ENCODE results near the gene CIRBP.
A peak's percentile ranks its signal among the peaks of the same experiment; 100 is the strongest.

CIRBP gene

GRCh38 chr19:1268226-1269064 lies 687 bp upstream of the CIRBP start:
- DNase-seq, result no peak
- TF ChIP-seq POLR2A (IDR thresholded peaks at IDR 0.05; ENCODE audit: low read length), result no peak
- TF ChIP-seq GATA1 (IDR thresholded peaks at IDR 0.05; ENCODE audit: low read depth, low read length), result no peak

GRCh38 chr19:1269478-1270212 lies 513 bp downstream of the CIRBP start:
- peak; percentile 91 for TF ChIP-seq POLR2A (IDR thresholded peaks at IDR 0.05; ENCODE audit: low read length)
- no peak for TF ChIP-seq GATA1 (IDR thresholded peaks at IDR 0.05; ENCODE audit: low read depth, low read length)

GRCh38 chr19:1270213-1270853 lies 1.2 kb downstream of the CIRBP start:
- DNase-seq, result peak; percentile 66 to 68
- TF ChIP-seq GATA1 (IDR thresholded peaks at IDR 0.05; ENCODE audit: low read depth, low read length), result no peak

More at GRCh38 chr19:1269478-1270212, 513 bp downstream of the CIRBP start:
- DNase-seq, result peak; percentile 91 to 95

- DNase-seq, result no peak
- TF ChIP-seq GATA1 (IDR thresholded peaks at IDR 0.05; ENCODE audit: low read depth, low read length) (no peak), POLR2A (IDR thresholded peaks at IDR 0.05; ENCODE audit: low read length) (no peak)
Observed at GRCh38 chr19:1270854-1271527, 1.9 kb downstream of the CIRBP start.

- TF ChIP-seq POLR2A (IDR thresholded peaks at IDR 0.05; ENCODE audit: low read length) (no peak), GATA1 (IDR thresholded peaks at IDR 0.05; ENCODE audit: low read depth, low read length) (no peak)
- DNase-seq, result no peak
Observed at GRCh38 chr19:1271528-1272422, 2.6 kb downstream of the CIRBP start.

GRCh38 chr19:1272423-1273262 lies 3.5 kb downstream of the CIRBP start:
- TF ChIP-seq GATA1 (IDR thresholded peaks at IDR 0.05; ENCODE audit: low read depth, low read length), result no peak
- no peak for TF ChIP-seq POLR2A (IDR thresholded peaks at IDR 0.05; ENCODE audit: low read length)
- DNase-seq, result no peak

GRCh38 chr19:1273263-1274041 lies 4.3 kb downstream of the CIRBP start:
- DNase-seq, result no peak
- no peak for TF ChIP-seq GATA1 (IDR thresholded peaks at IDR 0.05; ENCODE audit: low read depth, low read length)
- no peak for TF ChIP-seq POLR2A (IDR thresholded peaks at IDR 0.05; ENCODE audit: low read length)

GRCh38 chr19:1274081-1274851 lies 5.1 kb downstream of the CIRBP start:
- TF ChIP-seq POLR2A (IDR thresholded peaks at IDR 0.05; ENCODE audit: low read length) (no peak), GATA1 (IDR thresholded peaks at IDR 0.05; ENCODE audit: low read depth, low read length) (no peak)
- no peak for DNase-seq

- TF ChIP-seq GATA1 (IDR thresholded peaks at IDR 0.05; ENCODE audit: low read depth, low read length) (no peak), POLR2A (IDR thresholded peaks at IDR 0.05; ENCODE audit: low read length) (no peak)
- no peak for DNase-seq
Observed at GRCh38 chr19:1274852-1275259, 5.7 kb downstream of the CIRBP start.

- peak; percentile 98 for DNase-seq
- no peak for TF ChIP-seq GATA1 (IDR thresholded peaks at IDR 0.05; ENCODE audit: low read depth, low read length)
- TF ChIP-seq POLR2A (IDR thresholded peaks at IDR 0.05; ENCODE audit: low read length), result peak; percentile 93
Observed at GRCh38 chr19:1275260-1275975, 6.3 kb downstream of the CIRBP start, which contains the start of gene FAM174C. TSS of gene FAM174C (plus strand) at chr19:1275530. CDS start at chr19:1275550, 20 bp downstream.
